Fibroblast of the aortic adventitia (primary cell): ENCODE measurements around the gene HEMK1. TPM values are rescaled to one million over a fixed set of nuclear protein-coding genes. Genes with fewer than 3 reads are reported as not detected.

Source experiments
- DNase-seq: peaks from one replicate; pipeline ENCODE4 v3.0.0-alpha.2; 2010; ENCODE audit warnings: low read depth
- H3K4me3 ChIP-seq: 2 replicates; pipeline ENCODE4 v1.5.1; 2011; ENCODE audit warnings: low read depth, mild to moderate bottlenecking, control low read depth, low read length, moderate library complexity
- total RNA-seq: library from RNA; depleted of rRNA; stranded (reverse); fragments of >200 nt; gene quantifications from 2 replicates; pipeline ENCODE4 v1.2.3, GENCODE V29; 2012; ENCODE audit warnings: low replicate concordance
- TF ChIP-seq, protein P1 (sequence below): IDR thresholded peaks from 2 replicates; pipeline ENCODE4 v1.5.1; 2011; ENCODE audit warnings: mild to moderate bottlenecking, low read length, control low read depth, inconsistent platforms; ENCODE audit not compliant: insufficient read depth

Gene HEMK1
- total RNA-seq, 1 donor, result 14.4 TPM

DNA sequence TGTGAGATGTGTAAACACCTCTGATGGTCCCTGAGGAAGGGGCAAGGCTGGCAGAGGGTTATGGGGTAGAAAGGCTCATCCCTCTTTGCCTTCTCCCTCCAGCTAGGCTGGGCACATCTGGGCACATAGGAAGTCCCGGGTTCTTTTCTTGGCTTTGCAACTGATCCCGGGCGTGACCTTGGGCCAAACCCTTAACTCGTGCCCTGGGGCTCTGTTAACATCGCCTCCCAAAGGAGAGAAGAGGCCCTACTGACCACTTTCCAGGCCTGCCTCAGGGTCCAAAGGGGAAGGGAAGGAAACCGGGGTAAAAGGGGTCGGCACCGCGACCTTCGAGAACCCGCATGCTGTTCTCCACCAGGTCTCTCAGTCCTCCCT, 2.3 kb upstream of the HEMK1 start:
- H3K4me3 ChIP-seq, result peak overlapping the region; percentile 71
- no peak for DNase-seq
- TF ChIP-seq, protein P1, sequence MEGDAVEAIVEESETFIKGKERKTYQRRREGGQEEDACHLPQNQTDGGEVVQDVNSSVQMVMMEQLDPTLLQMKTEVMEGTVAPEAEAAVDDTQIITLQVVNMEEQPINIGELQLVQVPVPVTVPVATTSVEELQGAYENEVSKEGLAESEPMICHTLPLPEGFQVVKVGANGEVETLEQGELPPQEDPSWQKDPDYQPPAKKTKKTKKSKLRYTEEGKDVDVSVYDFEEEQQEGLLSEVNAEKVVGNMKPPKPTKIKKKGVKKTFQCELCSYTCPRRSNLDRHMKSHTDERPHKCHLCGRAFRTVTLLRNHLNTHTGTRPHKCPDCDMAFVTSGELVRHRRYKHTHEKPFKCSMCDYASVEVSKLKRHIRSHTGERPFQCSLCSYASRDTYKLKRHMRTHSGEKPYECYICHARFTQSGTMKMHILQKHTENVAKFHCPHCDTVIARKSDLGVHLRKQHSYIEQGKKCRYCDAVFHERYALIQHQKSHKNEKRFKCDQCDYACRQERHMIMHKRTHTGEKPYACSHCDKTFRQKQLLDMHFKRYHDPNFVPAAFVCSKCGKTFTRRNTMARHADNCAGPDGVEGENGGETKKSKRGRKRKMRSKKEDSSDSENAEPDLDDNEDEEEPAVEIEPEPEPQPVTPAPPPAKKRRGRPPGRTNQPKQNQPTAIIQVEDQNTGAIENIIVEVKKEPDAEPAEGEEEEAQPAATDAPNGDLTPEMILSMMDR, result no peak

DNA sequence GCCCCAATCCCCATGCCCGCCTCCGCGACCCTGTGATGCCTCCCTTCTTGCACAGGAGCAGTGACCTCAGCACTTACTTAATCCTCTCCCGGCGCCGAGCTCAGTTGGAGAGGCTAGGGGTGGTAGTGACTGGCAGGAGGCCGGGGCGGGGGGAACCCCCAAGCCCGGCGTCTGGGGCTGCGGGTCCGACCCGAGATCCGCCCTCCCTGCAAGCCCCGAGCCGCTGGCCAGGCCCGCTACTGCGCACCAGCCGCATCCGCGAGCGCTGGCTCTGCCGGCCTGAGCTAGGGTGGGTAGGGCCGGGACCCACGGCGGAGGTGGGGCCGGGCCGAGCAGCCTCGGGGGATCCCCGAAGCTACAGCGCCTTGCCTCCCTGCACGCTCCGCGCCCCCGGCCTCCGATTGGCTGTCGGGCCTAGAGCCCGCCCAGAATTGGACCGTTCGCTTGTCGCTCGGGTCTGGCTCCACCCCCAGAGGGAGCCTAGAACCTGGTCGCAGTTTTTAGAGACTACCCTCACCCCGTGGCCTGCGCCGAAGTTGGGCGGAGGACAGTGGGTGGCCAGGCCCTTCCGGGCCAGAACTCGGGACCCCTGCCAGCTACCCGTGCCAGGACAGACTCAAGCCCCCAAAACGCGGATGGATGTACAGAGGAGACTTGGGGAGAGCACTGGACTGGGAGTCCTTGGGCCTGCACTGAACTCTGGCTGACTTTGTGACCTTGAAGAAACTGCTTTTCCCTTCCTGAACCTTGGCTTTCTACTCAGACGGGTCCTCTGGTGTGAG, 1.7 kb upstream of the HEMK1 start, which contains the start of gene C3orf18:
TSS of gene C3orf18 (minus strand) at position 362 of the 782 bp plus-strand sequence. CDS start 2,048 bp downstream, outside the sequence.
- TF ChIP-seq, protein P1, result no peak
- H3K4me3 ChIP-seq, result peak within 1 kb of the TSS; percentile 71
- DNase-seq, result peak; percentile 89

DNA sequence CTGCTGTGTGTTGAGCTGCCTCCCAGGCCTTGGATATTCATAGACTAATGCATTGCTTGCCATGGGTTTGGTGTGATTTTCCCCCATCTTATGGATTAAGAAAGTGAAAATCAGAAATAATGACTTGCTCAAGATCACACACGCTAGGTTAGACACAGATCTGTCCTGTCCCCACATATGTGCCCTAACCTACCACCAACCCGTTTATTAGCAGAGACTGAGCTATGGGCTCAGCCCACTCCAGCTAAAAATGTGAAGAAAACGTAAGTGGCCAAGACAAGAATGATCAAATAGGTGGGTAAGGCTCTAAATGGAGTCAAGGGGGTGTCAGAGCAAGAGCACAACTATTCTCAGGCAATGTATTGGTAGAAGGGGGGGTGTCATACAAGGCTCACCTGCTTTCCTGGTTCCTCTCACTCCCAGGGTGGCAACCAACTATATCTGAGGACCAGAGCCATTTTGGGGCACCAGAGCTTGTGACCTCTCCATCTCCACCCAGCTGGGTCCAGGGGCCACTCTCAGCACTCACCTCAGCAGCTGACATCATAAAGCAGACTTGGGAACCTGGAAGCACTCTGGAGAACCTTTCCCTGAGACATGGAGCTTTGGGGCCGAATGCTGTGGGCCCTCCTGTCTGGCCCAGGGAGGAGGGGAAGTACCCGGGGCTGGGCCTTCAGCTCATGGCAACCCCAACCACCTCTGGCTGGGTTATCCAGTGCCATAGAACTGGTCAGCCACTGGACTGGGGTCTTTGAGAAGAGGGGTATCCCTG, 1.4 kb downstream of the HEMK1 start:
- DNase-seq, result no peak
- TF ChIP-seq, protein P1, result no peak
- H3K4me3 ChIP-seq, result peak overlapping the region; percentile 98

DNA sequence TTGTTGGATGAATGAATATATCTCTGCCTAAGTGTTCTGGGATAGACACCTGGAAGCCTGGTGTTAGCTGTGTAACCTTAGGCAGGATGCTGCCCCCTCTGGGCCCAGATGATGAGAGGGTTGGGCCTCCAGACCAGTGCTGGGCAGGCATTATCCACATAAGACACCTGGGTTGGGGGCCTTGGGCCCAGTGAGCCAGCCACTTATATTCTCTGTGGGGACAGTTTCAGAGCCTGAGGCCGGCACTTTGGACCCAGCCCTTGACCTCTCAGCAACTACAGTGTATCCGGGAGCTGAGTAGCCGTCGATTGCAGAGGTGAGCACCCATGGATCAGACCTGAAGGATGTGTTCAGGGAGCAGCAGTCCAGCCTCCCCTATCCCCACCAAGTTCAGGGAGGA, 2.2 kb downstream of the HEMK1 start:
- TF ChIP-seq, protein P1, result no peak
- H3K4me3 ChIP-seq, result no peak overlapping the region

DNA sequence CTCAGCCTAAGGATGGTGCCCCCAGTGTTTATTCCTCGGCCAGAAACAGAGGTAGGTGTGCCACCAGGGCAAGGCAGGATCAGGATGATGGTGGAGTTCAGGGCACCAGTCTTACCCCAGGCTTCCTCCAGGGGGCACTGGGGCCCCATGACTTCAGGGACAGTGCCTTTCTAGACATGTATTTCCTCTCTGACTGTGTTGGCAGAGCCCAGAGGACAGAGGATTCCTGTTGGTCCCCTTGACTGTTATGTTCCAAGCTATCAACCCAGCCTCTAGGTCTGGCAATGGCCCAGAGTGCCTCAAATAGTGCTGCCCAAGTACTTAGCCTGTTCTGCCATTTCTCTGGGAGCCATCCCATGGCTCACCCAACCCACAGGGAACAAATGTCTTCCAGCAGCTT, 2.8 kb downstream of the HEMK1 start:
- DNase-seq, result peak; percentile 76
- no peak overlapping the region for H3K4me3 ChIP-seq

More for the DNA sequence above, 2.2 kb downstream of the HEMK1 start:
- DNase-seq, result no peak

DNA sequence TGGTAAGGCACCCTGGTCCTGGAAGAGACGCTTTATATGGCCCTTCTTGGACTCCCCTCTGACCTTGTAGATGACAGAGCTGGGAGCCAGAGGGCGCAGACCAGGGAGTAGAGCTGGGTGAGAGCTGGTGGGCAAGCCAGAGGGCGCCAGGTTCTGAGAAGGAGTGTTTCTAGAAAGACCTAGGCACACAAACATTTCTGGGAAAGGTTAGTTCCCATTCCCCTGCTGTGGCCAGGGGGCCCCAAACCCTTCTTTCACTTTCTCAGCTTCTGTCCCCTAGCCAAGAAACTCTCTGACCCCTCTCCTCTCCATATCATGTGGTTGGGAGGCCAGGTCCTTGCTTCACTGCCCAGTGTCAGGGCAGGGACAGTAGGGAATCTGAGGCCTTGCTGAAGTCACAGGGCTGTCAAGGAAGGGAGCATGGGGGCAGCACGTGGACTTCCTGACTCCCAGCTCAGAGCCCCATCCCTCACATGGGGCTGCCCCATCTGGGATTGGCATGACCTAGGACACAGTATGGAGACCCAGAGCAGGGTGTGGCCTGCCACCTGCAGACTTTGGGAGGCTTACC, 3.6 kb downstream of the HEMK1 start:
- DNase-seq, result no peak
- H3K4me3 ChIP-seq, result no peak overlapping the region
- TF ChIP-seq, protein P1, result no peak

More for the DNA sequence above, 2.8 kb downstream of the HEMK1 start:
- TF ChIP-seq, protein P1, result peak; percentile 91
